ENCODE data around the gene IL10RB. TPM values are rescaled to one million over a fixed set of nuclear protein-coding genes. Genes with fewer than 3 reads are reported as not detected.

Gene IL10RB
- polyA plus RNA-seq, 1 donor (not counting 4 experiments of a cell fraction or from before 2014, with no cell fraction given): 19.6 TPM

DNA sequence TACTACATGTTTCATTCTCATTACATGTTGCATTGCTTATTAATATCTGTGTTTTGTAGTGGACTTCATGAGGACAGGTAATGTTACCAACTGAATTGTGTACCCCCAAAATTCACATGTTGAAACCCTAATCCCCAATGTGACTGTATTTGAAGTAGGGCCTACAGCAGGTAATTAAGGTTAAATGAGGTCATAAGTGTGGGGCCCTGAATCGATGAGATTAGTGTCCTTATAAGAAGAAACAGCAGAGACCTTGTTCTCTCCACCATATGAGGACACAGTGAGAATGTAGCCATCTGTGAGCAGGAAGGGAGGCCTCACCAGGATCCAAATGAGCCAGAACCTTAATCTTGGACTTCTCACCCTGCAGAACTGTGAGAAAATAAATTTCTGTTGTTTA lies 43.6 kb downstream of the IL10RB start:
- Histone ChIP-seq H2AFZ (ENCODE audit: control insufficient read depth, low read length) (no peak overlapping the region), H3K79me2 (ENCODE audit: control insufficient read depth, insufficient read depth, low read length) (no peaks in the 10 kb centered on the region), H3K9me1 (ENCODE audit: control insufficient read depth, extremely low read depth, insufficient read depth, low read length) (no peaks in the 10 kb centered on the region), H4K20me1 (ENCODE audit: control insufficient read depth, extremely low read depth, insufficient read depth, low read length) (no peaks in the 10 kb centered on the region), H3K27me3 (ENCODE audit: control insufficient read depth, extremely low read depth, insufficient read depth, low read length) (no peaks in the 10 kb centered on the region), H3K27ac (ENCODE audit: control insufficient read depth, insufficient read depth, low read length) (no peak overlapping the region), H3K36me3 (ENCODE audit: control insufficient read depth in 2 of 2, extremely low read depth in 1 of 2, insufficient read depth in 2 of 2, low read length in 2 of 2) (no peaks in the 10 kb centered on the region), H3K9ac (ENCODE audit: control insufficient read depth, extremely low read depth, insufficient read depth, low read length) (no peak overlapping the region), H3K9me3 (ENCODE audit: control insufficient read depth, low read depth, low read length) (no peaks in the 10 kb centered on the region), H3K4me3 (ENCODE audit: control insufficient read depth in 2 of 3, extremely low read depth in 1 of 3, insufficient read depth in 2 of 3, low read depth in 1 of 3, low read length in 3 of 3) (no peak overlapping the region), H3K4me2 (ENCODE audit: control insufficient read depth, extremely low read depth, insufficient read depth, low read depth, low read length) (no peak overlapping the region), H3K4me1 (ENCODE audit: control insufficient read depth, extremely low read depth, insufficient read depth, low read length) (no peaks in the 10 kb centered on the region)
- FAIRE-seq (no peak), DNase-seq (ENCODE audit: low read depth, low spot score) (no peak)
- dilution Hi-C loops (cut with MboI; ENCODE audit: extremely low pct_ligation_motif_present, low sequenced_read_pairs): no loop called here
- no peak for TF ChIP-seq EZH2 (IDR thresholded peaks at IDR 0.05; ENCODE audit: low read length)
- TF ChIP-seq, protein P1, sequence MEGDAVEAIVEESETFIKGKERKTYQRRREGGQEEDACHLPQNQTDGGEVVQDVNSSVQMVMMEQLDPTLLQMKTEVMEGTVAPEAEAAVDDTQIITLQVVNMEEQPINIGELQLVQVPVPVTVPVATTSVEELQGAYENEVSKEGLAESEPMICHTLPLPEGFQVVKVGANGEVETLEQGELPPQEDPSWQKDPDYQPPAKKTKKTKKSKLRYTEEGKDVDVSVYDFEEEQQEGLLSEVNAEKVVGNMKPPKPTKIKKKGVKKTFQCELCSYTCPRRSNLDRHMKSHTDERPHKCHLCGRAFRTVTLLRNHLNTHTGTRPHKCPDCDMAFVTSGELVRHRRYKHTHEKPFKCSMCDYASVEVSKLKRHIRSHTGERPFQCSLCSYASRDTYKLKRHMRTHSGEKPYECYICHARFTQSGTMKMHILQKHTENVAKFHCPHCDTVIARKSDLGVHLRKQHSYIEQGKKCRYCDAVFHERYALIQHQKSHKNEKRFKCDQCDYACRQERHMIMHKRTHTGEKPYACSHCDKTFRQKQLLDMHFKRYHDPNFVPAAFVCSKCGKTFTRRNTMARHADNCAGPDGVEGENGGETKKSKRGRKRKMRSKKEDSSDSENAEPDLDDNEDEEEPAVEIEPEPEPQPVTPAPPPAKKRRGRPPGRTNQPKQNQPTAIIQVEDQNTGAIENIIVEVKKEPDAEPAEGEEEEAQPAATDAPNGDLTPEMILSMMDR (optimal IDR thresholded peaks at IDR 0.05 in 1 of 3, IDR thresholded peaks at IDR 0.05 in 1 of 3, conservative IDR thresholded peaks at IDR 0.05 in 1 of 3; ENCODE audit: extremely low read depth in 1 of 3, insufficient read depth in 2 of 3, low read length in 3 of 3): no peak

DNA sequence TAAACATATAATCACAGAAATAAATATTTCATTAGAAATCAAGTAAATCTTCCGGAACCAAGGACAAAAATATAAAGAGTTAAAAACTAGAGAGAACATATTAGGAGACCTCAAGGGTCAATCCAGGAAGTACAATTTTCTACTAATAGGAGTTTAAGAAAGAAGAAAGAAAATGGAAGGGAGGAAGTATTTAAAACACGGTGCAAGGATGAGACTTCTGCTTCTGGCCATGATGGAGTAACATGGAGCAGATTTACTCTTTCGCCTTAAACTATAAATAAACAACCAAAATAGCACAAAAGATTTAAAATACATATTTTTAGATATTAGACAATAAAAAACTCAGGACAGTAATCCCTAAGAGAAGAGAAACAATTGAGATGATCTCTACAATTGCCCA lies 46.0 kb downstream of the IL10RB start:
- no peaks in the 10 kb centered on the region for H3K9me3 ChIP-seq (ENCODE audit: control insufficient read depth, low read depth, low read length)
- no peak for DNase-seq (ENCODE audit: low read depth, low spot score)
- H2AFZ ChIP-seq (ENCODE audit: control insufficient read depth, low read length): no peak overlapping the region
- no peak overlapping the region for H3K27ac ChIP-seq (ENCODE audit: control insufficient read depth, insufficient read depth, low read length)
- no peaks in the 10 kb centered on the region for H4K20me1 ChIP-seq (ENCODE audit: control insufficient read depth, extremely low read depth, insufficient read depth, low read length)
- no peak overlapping the region for H3K4me3 ChIP-seq (ENCODE audit: control insufficient read depth in 2 of 3, extremely low read depth in 1 of 3, insufficient read depth in 2 of 3, low read depth in 1 of 3, low read length in 3 of 3)
- no peaks in the 10 kb centered on the region for H3K9me1 ChIP-seq (ENCODE audit: control insufficient read depth, extremely low read depth, insufficient read depth, low read length)
- no peaks in the 10 kb centered on the region for H3K79me2 ChIP-seq (ENCODE audit: control insufficient read depth, insufficient read depth, low read length)
- FAIRE-seq: no peak
- no peak for TF ChIP-seq EZH2 (IDR thresholded peaks at IDR 0.05; ENCODE audit: low read length)
- TF ChIP-seq, protein P1 (optimal IDR thresholded peaks at IDR 0.05 in 1 of 3, IDR thresholded peaks at IDR 0.05 in 1 of 3, conservative IDR thresholded peaks at IDR 0.05 in 1 of 3; ENCODE audit: extremely low read depth in 1 of 3, insufficient read depth in 2 of 3, low read length in 3 of 3): no peak
- H3K27me3 ChIP-seq (ENCODE audit: control insufficient read depth, extremely low read depth, insufficient read depth, low read length): no peaks in the 10 kb centered on the region
- H3K4me1 ChIP-seq (ENCODE audit: control insufficient read depth, extremely low read depth, insufficient read depth, low read length): no peaks in the 10 kb centered on the region
- no peak overlapping the region for H3K9ac ChIP-seq (ENCODE audit: control insufficient read depth, extremely low read depth, insufficient read depth, low read length)
- dilution Hi-C loops (cut with MboI; ENCODE audit: extremely low pct_ligation_motif_present, low sequenced_read_pairs): no loop called here
- no peak overlapping the region for H3K4me2 ChIP-seq (ENCODE audit: control insufficient read depth, extremely low read depth, insufficient read depth, low read depth, low read length)
- H3K36me3 ChIP-seq (ENCODE audit: control insufficient read depth in 2 of 2, extremely low read depth in 1 of 2, insufficient read depth in 2 of 2, low read length in 2 of 2): no peaks in the 10 kb centered on the region
